NB4 (cell line): ENCODE results near the gene GPR78.

ENCODE experiments used
- CTCF ChIP-seq: IDR thresholded peaks from one replicate; pipeline ENCODE4 v1.5.1; 2012; ENCODE audit warnings: low read depth, low read length
- MAX ChIP-seq: IDR thresholded peaks from 2 replicates; pipeline ENCODE4 v1.6.1; 2011; ENCODE audit warnings: low read depth, low read length
- MYC ChIP-seq: IDR thresholded peaks from 2 replicates; pipeline ENCODE4 v1.6.1; 2011; ENCODE audit warnings: low read depth, low read length
- POLR2A ChIP-seq: IDR thresholded peaks from 2 replicates; pipeline ENCODE4 v1.6.1; 2011; ENCODE audit warnings: mild to moderate bottlenecking; ENCODE audit not compliant: insufficient read length; ENCODE audit errors: extremely low read depth

GRCh38 chr4:8577046-8577445 is 3.1 kb upstream of the GPR78 start:
- no peak for TF ChIP-seq CTCF
- no peak for TF ChIP-seq POLR2A
- TF ChIP-seq MAX = no peak
- no peak for TF ChIP-seq MYC
